Left lung (tissue), 10 donors: ENCODE measurements around the gene ST7. TPM values are rescaled to one million over a fixed set of nuclear protein-coding genes. Genes with fewer than 3 reads are reported as not detected.

Experiments
- ATAC-seq: fragments of 200-7000 bp; cut with Tn5 transposase; one replicate; pipeline ENCODE4 v1.9.1; 2020; ENCODE audit warnings: moderate library complexity
- DNase-seq, 4 donors: peaks; one replicate each; pipeline ENCODE4 v3.0.0-alpha.2; 2013 to 2020
- H3K27ac ChIP-seq, 2 donors: fragments of 200-600 bp; sonication (generic) in 1 of 2; one replicate each; pipeline versions ENCODE4 v1.5.0 to v1.8.0; 2020 to 2021
- H3K27me3 ChIP-seq, 2 donors: fragments of 200-600 bp; sonication (generic) in 1 of 2; one replicate each; pipeline versions ENCODE4 v1.5.0 to v1.8.0; 2020 to 2021
- H3K36me3 ChIP-seq, 2 donors: fragments of 200-600 bp; sonication (generic) in 1 of 2; one replicate each; pipeline versions ENCODE4 v1.5.0 to v1.8.0; 2020 to 2021
- H3K4me1 ChIP-seq, 2 donors: fragments of 200-600 bp; one replicate each; pipeline ENCODE4 v1.8.0; 2021
- H3K4me3 ChIP-seq, 2 donors: fragments of 200-600 bp; sonication (generic) in 1 of 2; one replicate each; pipeline versions ENCODE4 v1.5.0 to v1.8.0; 2020 to 2021; ENCODE audit warnings: mild to moderate bottlenecking in 1 of 2
- H3K9me3 ChIP-seq, 2 donors: fragments of 200-600 bp; sonication (generic) in 1 of 2; one replicate each; pipeline versions ENCODE4 v1.5.0 to v1.8.0; 2020 to 2021
- intact Hi-C, 2 donors: fragments of 100-400 bp; cut with DNase I; formaldehyde crosslinking; loops; one replicate each; pipeline versions ENCODE4 v1.11.2 to v1.14.2; 2022
- polyA plus RNA-seq, 6 donors: library from polyadenylated mRNA; unstranded; fragments of 120-200 nt; gene quantifications; one replicate each; pipeline ENCODE4 v1.2.1, GENCODE V29; 2013; ENCODE audit not compliant: insufficient read length in 6 of 6
- total RNA-seq, 2 donors: library from RNA; stranded (reverse); fragmentation: NEBNext Ultra II Directional; extraction: Animal tissue kit (Norgen Biotek cat#: 25700); gene quantifications; one replicate each; pipeline ENCODE4 v1.2.1, GENCODE V29; 2021
- TF ChIP-seq, protein P1 (sequence below), 2 donors: fragments of 200-600 bp; sonication (generic) in 1 of 2; IDR thresholded peaks; one replicate each; pipeline versions ENCODE4 v1.5.0 to v1.8.0; 2021; ENCODE audit warnings: antibody characterized with exemption in 2 of 2
- donor health status: DM: no; HTN: yes; CAD: no.
- donor health status: DM: no; HTN: no; CAD: no.

ST7 gene
- total and polyA plus RNA-seq, 8 donors = 36.3 to 60.6 (median 48.4) TPM

DNA sequence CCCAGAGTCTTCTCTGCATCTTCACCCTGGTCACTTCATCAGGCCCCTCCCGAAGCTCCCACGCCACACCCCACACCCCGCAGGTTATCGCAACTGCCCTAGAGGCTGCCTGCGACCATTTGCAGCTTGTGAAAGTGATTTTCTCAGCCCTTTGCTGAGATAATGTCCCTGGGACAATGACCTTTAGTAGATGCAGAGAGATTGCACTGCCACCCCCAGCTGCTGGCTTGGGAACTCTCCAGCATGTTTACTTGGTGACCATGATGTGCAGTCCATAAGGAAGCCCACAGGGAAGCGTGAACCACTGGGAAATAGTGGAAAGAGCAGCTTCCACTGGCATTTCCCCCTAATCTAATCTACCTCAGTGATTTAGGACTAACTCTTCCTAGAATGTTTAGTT lies 272.2 kb downstream of the ST7 start:
- H3K27ac ChIP-seq = no peak overlapping the region
- H3K27me3 ChIP-seq = no peaks in the 10 kb centered on the region
- TF ChIP-seq, protein P1, sequence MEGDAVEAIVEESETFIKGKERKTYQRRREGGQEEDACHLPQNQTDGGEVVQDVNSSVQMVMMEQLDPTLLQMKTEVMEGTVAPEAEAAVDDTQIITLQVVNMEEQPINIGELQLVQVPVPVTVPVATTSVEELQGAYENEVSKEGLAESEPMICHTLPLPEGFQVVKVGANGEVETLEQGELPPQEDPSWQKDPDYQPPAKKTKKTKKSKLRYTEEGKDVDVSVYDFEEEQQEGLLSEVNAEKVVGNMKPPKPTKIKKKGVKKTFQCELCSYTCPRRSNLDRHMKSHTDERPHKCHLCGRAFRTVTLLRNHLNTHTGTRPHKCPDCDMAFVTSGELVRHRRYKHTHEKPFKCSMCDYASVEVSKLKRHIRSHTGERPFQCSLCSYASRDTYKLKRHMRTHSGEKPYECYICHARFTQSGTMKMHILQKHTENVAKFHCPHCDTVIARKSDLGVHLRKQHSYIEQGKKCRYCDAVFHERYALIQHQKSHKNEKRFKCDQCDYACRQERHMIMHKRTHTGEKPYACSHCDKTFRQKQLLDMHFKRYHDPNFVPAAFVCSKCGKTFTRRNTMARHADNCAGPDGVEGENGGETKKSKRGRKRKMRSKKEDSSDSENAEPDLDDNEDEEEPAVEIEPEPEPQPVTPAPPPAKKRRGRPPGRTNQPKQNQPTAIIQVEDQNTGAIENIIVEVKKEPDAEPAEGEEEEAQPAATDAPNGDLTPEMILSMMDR (IDR thresholded peaks at IDR 0.05) = no peak
- ATAC-seq (no peak), DNase-seq (peak in 1 of 4 donors; percentile 8)
- no peaks in the 10 kb centered on the region for H3K9me3 ChIP-seq
- intact Hi-C loops = no loop called here
- no peak overlapping the region for H3K4me3 ChIP-seq
- H3K36me3 ChIP-seq = peaks cover 0 to 36% of the 10 kb centered on the region in 2 donors
- no peaks in the 10 kb centered on the region for H3K4me1 ChIP-seq

- peaks cover 0 to 2% of the 10 kb centered on the region in 2 donors for H3K9me3 ChIP-seq
- H3K27ac ChIP-seq = no peak overlapping the region
- intact Hi-C loops = no loop called here
- TF ChIP-seq, protein P1 (IDR thresholded peaks at IDR 0.05) = no peak
- peaks cover 0 to 29% of the 10 kb centered on the region in 2 donors for H3K36me3 ChIP-seq
- DNase-seq (peak in 1 of 4 donors; percentile 8), ATAC-seq (no peak)
- no peaks in the 10 kb centered on the region for H3K27me3 ChIP-seq
- H3K4me1 ChIP-seq = no peaks in the 10 kb centered on the region
- no peak overlapping the region for H3K4me3 ChIP-seq
Measured at GRCh38 chr7:117227091-117227490, 273.8 kb downstream of the ST7 start.

DNA sequence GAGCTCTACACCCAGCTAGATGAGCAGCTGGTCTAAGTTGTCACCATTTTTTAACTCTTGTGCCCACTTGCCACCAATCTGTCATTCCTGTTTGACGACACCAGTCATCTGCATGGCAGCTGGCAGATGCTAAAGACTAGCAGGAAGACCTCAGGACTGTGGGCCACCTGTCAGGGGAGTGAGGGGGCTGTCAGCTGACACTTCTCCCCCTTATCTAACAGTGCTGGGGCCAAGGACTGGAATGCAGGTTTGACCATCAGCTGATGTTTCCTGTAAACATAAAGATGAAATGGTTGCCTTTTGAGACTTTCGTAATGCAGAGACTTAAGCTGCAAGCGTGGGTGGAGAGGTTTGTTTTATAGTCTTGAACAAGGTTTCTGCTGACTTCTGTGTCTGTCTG lies 276.0 kb downstream of the ST7 start:
- DNase-seq = no peak

GRCh38 chr7:117230276-117231046 lies 277.2 kb downstream of the ST7 start:
- no peak for ATAC-seq
- peaks cover 0 to 10% of the 10 kb centered on the region in 2 donors for H3K9me3 ChIP-seq
- intact Hi-C loops = no loop called here
- no peaks in the 10 kb centered on the region for H3K27me3 ChIP-seq
- no peak for DNase-seq
- no peaks in the 10 kb centered on the region for H3K4me1 ChIP-seq
- TF ChIP-seq, protein P1 (IDR thresholded peaks at IDR 0.05) = no peak
- no peak overlapping the region for H3K4me3 ChIP-seq
- H3K36me3 ChIP-seq = peaks cover 0 to 10% of the 10 kb centered on the region in 2 donors
- H3K27ac ChIP-seq = no peak overlapping the region

More for the DNA sequence above, 276.0 kb downstream of the ST7 start:
- Histone ChIP-seq H3K4me1 (no peaks in the 10 kb centered on the region), H3K27me3 (no peaks in the 10 kb centered on the region), H3K4me3 (no peak overlapping the region), H3K36me3 (peaks cover 0 to 10% of the 10 kb centered on the region in 2 donors), H3K27ac (no peak overlapping the region), H3K9me3 (peaks cover 0 to 10% of the 10 kb centered on the region in 2 donors)
- no peak for ATAC-seq
- TF ChIP-seq, protein P1 (IDR thresholded peaks at IDR 0.05) = no peak
- intact Hi-C loops = no loop called here

DNA sequence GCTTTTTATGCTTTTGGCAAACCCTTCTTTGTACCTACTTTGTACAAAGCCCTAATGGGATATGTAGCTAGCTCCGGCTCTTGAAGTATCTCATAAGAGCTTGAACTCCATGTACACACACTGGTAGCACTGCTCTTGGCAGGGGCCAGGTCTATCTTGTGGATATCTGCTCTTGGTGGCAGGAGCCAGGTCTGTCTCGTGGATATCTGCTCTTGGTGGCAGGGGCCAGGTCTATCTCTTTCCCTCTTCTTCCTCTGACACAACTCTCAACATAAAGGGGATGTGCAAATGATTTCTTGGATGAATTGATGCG lies 277.7 kb downstream of the ST7 start:
- ATAC-seq (no peak), DNase-seq (no peak)
- H3K9me3 ChIP-seq = peaks cover 0 to 10% of the 10 kb centered on the region in 2 donors
- peaks cover 0 to 10% of the 10 kb centered on the region in 2 donors for H3K36me3 ChIP-seq
- TF ChIP-seq, protein P1 (IDR thresholded peaks at IDR 0.05) = no peak
- intact Hi-C loops = no loop called here
- H3K27ac ChIP-seq = no peak overlapping the region
- no peaks in the 10 kb centered on the region for H3K4me1 ChIP-seq
- H3K4me3 ChIP-seq = no peak overlapping the region
- no peaks in the 10 kb centered on the region for H3K27me3 ChIP-seq
